HepG2 (cell line): ENCODE results near the gene CHRNA7. TPM values are rescaled to one million over a fixed set of nuclear protein-coding genes. Genes with fewer than 3 reads are reported as not detected.
"Not testable (repeated sequence)": the region's sequence is repeated elsewhere in the genome, so short reads cannot be mapped to it uniquely, and the experiment has no call there.

Experiments used
- ATAC-seq: fragments of 200-7000 bp; cut with Tn5 transposase; 3 replicates; pipeline ENCODE4 v1.9.1; 2020; ENCODE audit warnings: mild to moderate bottlenecking, moderate library complexity
- BruUV-seq: library from RNA; stranded (reverse); fragments of 400-500 nt; replicated peaks from 2 replicates; lab custom pipeline; 2021; lab: Mats Ljungman, UMichigan
- CTCF ChIA-PET: fragments of 300-600 bp; formaldehyde crosslinking; extraction: SDS; loops from one replicate; lab custom pipeline; 2021; ENCODE audit warnings: low total read pairs, inconsistent platforms, low intra/inter-chr PET ratio; lab: Yijun Ruan, JAX
- POLR2A ChIA-PET: fragments of 350-600 bp; sonication (Branson Sonifier 250); formaldehyde crosslinking; loops from one replicate; lab custom pipeline; 2020; ENCODE audit warnings: antibody characterized with exemption, inconsistent platforms; lab: Yijun Ruan, JAX
- DNase-seq: peaks from one replicate; pipeline ENCODE4 v3.0.0-alpha.2; 2015; ENCODE audit warnings: low spot score
- FAIRE-seq: peaks from 3 replicates; lab custom pipeline; 2011; peaks lifted over from hg19 to GRCh38; lab: Jason Lieb, UNC
- H2AFZ ChIP-seq: one replicate; pipeline ENCODE4 v1.6.1; 2011; ENCODE audit warnings: low read length, inconsistent platforms
- H3K27ac ChIP-seq: fragments of 300-600 bp; 3 replicates; pipeline ENCODE4 v1.8.0; 2011; ENCODE audit warnings: mixed run types, mild to moderate bottlenecking, mixed read lengths, low read length, inconsistent platforms; ENCODE audit not compliant: insufficient read depth; ENCODE audit errors: extremely low read length
- H3K27me3 ChIP-seq, 2 experiments: fragments of 200-600 bp in 1 of 2; 2 replicates in 1 of 2; 3 replicates in 1 of 2; pipeline versions ENCODE4 v1.6.0 to v1.8.0; 2011; ENCODE audit warnings: low read length in 2 of 2, mild to moderate bottlenecking in 2 of 2, moderate library complexity in 2 of 2, inconsistent platforms in 1 of 2; ENCODE audit not compliant: insufficient read depth in 2 of 2, control insufficient read depth in 1 of 2
- H3K36me3 ChIP-seq, 2 experiments: fragments of 200-600 bp in 1 of 2; replicated peaks in 1 of 2; 2 replicates in 1 of 2; 3 replicates in 1 of 2; pipeline versions ENCODE4 v1.5.1 to v1.8.0; 2011; ENCODE audit warnings: low read length in 2 of 2, inconsistent platforms in 1 of 2; ENCODE audit not compliant: insufficient read depth in 2 of 2, control insufficient read depth in 1 of 2
- H3K4me1 ChIP-seq: 2 replicates; pipeline ENCODE4 v1.5.1; 2012; ENCODE audit warnings: low read length, inconsistent platforms; ENCODE audit not compliant: insufficient read depth
- H3K4me2 ChIP-seq: 2 replicates; pipeline ENCODE4 v1.6.0; 2011; ENCODE audit warnings: low read depth, low read length, inconsistent platforms
- H3K4me3 ChIP-seq, 3 experiments: fragments of 200-600 bp in 1 of 3; sonication (generic), shearing (Covaris generic) in 1 of 3; replicated peaks in 1 of 3; 2 replicates each; pipeline ENCODE4 v1.5.1; 2011 to 2016; ENCODE audit warnings: low read length in 3 of 3, inconsistent platforms in 2 of 3, low read depth in 2 of 3, mild to moderate bottlenecking in 2 of 3, control low read depth in 1 of 3, mixed read lengths in 1 of 3; ENCODE audit not compliant: insufficient read depth in 1 of 3
- H3K79me2 ChIP-seq: one replicate; pipeline ENCODE4 v1.6.1; 2011; ENCODE audit warnings: low read length, inconsistent platforms; ENCODE audit not compliant: insufficient read depth
- H3K9ac ChIP-seq: 2 replicates; pipeline ENCODE4 v1.6.0; 2011; ENCODE audit warnings: mild to moderate bottlenecking, low read depth, low read length, inconsistent platforms; ENCODE audit not compliant: insufficient read depth
- H3K9me3 ChIP-seq: 2 replicates; pipeline ENCODE4 v1.5.1; 2012; ENCODE audit warnings: mild to moderate bottlenecking, low read length
- H4K20me1 ChIP-seq: 2 replicates; pipeline ENCODE4 v1.6.0; 2011; ENCODE audit warnings: inconsistent platforms, mild to moderate bottlenecking, low read length, moderate library complexity; ENCODE audit not compliant: insufficient read depth
- HNRNPH1 ChIP-seq: fragments of 200-400 bp; formaldehyde crosslinking; optimal IDR thresholded peaks from 2 replicates; pipeline ENCODE3; 2017; ENCODE audit warnings: mild to moderate bottlenecking, low read depth, low read length
- HNRNPK ChIP-seq: fragments of 200-400 bp; formaldehyde crosslinking; IDR thresholded peaks from 2 replicates; pipeline ENCODE4 v1.6.1; 2018; ENCODE audit warnings: low read length, low read depth, moderate library complexity, mild to moderate bottlenecking; ENCODE audit not compliant: poor library complexity, severe bottlenecking
- NFATC3 ChIP-seq: sonication (generic); formaldehyde crosslinking; IDR thresholded peaks from 2 replicates; pipeline ENCODE4 v1.5.1; 2020; ENCODE audit warnings: mild to moderate bottlenecking, missing genetic modification reagents
- SRSF9 ChIP-seq: fragments of 200-400 bp; formaldehyde crosslinking; IDR thresholded peaks from 2 replicates; pipeline ENCODE4 v1.6.1; 2018; ENCODE audit warnings: borderline replicate concordance, mild to moderate bottlenecking, low read depth, low read length; ENCODE audit not compliant: insufficient read depth, poor library complexity, severe bottlenecking
- ZBTB49 ChIP-seq: sonication (generic); formaldehyde crosslinking; IDR thresholded peaks from 2 replicates; pipeline ENCODE4 v1.4.0; 2020; ENCODE audit warnings: missing genetic modification reagents, borderline replicate concordance
- ZKSCAN5 ChIP-seq: sonication (generic); formaldehyde crosslinking; IDR thresholded peaks from 2 replicates; pipeline ENCODE4 v1.5.1; 2020; ENCODE audit warnings: mild to moderate bottlenecking, missing genetic modification reagents
- ZNF597 ChIP-seq: sonication (generic); formaldehyde crosslinking; IDR thresholded peaks from 2 replicates; pipeline ENCODE4 v1.5.0; 2020; ENCODE audit warnings: missing genetic modification reagents
- ZNF768 ChIP-seq: sonication (generic); formaldehyde crosslinking; IDR thresholded peaks from 2 replicates; pipeline ENCODE4 v1.4.0; 2020; ENCODE audit warnings: missing genetic modification reagents
- WGBS: methylation state at CpG from one replicate; pipeline ENCODE4 v1.1.6; 2017; ENCODE audit warnings: low lambda C conversion rate; 5-methylcytosine and 5-hydroxymethylcytosine counted together
- in situ Hi-C: cut with HindIII; loops from 2 replicates; pipeline ENCODE4 v1.10.0; 2017; ENCODE audit warnings: low pct_unique_long_range_greater_than_20kb; ENCODE audit not compliant: extremely low pct_ligation_motif_present
- intact Hi-C: fragments of 100-400 bp; cut with micrococcal nuclease; formaldehyde crosslinking; loops from one replicate; pipeline ENCODE4 v1.10.0; 2022; ENCODE audit not compliant: unreplicated experiment
- polyA plus RNA-seq, 8 experiments: library from polyadenylated mRNA; depleted of rRNA in 3 of 8; stranded (reverse) in 7 of 8; unstranded in 1 of 8; fragments of >200 nt; fragmentation: Illumina TruSeq in 4 of 8; extraction: Trizol in 4 of 8; gene quantifications; 2 replicates each; pipeline versions ENCODE4 v1.2.1 to v1.2.3, GENCODE V29; 2011 to 2016; ENCODE audit warnings: low read depth in 4 of 8, missing spikeins in 1 of 8, mixed read lengths in 1 of 8; ENCODE audit not compliant: insufficient read depth in 1 of 8
- total RNA-seq, 5 experiments: library from RNA; depleted of rRNA; stranded (reverse); fragments of >200 nt; fragmentation: Illumina TruSeq; extraction: Trizol; gene quantifications; 2 replicates each; pipeline ENCODE4 v1.2.3, GENCODE V29; 2016; ENCODE audit warnings: low read depth in 1 of 5

The CHRNA7 gene
- total and polyA plus RNA-seq, 2 of the 13 experiments (the other 11 are each of a cell fraction or from before 2014, with no cell fraction given), result 1.3 to 1.4 TPM

GRCh38 chr15:32198938-32199337 is 168.6 kb downstream of the CHRNA7 start:
- peak; percentile 39 for FAIRE-seq
- in situ Hi-C loops, H3K4me3 ChIP-seq, ATAC-seq, H3K27ac ChIP-seq, H2AFZ ChIP-seq, POLR2A ChIA-PET, H3K9me3 ChIP-seq, DNase-seq, H3K4me2 ChIP-seq, H3K36me3 ChIP-seq, intact Hi-C loops, H3K27me3 ChIP-seq, BruUV-seq, H3K9ac ChIP-seq, H3K79me2 ChIP-seq, H3K4me1 ChIP-seq, H4K20me1 ChIP-seq, CTCF ChIA-PET: not testable (repeated sequence)
- 100% methylated on average over 2 of the region's 5 CpGs for WGBS

- BruUV-seq, CTCF ChIA-PET, intact Hi-C loops, DNase-seq, H3K9ac ChIP-seq, H2AFZ ChIP-seq, H3K4me3 ChIP-seq, H3K4me1 ChIP-seq, POLR2A ChIA-PET, H3K27ac ChIP-seq, ATAC-seq, H3K9me3 ChIP-seq, H3K4me2 ChIP-seq, H3K27me3 ChIP-seq, H3K79me2 ChIP-seq, H3K36me3 ChIP-seq, H4K20me1 ChIP-seq, in situ Hi-C loops, FAIRE-seq: not testable (repeated sequence)
- no CpG with 5 or more reads among the region's 5 CpGs for WGBS
Measured at GRCh38 chr15:32209081-32209480, 178.8 kb downstream of the CHRNA7 start.

- 61% methylated on average over 3 of the region's 3 CpGs for WGBS
- Histone ChIP-seq H3K9ac (no peak overlapping the region), H3K4me3 (no peak overlapping the region), H3K27ac (no peak overlapping the region), H3K4me2 (no peak overlapping the region), H3K36me3 (no peaks in the 10 kb centered on the region), H4K20me1 (no peaks in the 10 kb centered on the region), H2AFZ (no peak overlapping the region), H3K9me3 (peaks cover 16% of the 10 kb centered on the region), H3K27me3 (no peaks in the 10 kb centered on the region), H3K4me1 (no peaks in the 10 kb centered on the region), H3K79me2 (no peaks in the 10 kb centered on the region)
- DNase-seq (no peak), FAIRE-seq (no peak), ATAC-seq (no peak)
- no TSS peak for BruUV-seq
- in situ Hi-C loops (no loop called here), intact Hi-C loops (no loop called here)
- CTCF ChIA-PET, result no interaction called here
- POLR2A ChIA-PET, result no interaction called here
- TF ChIP-seq HNRNPH1 (no peak), HNRNPK (no peak), NFATC3 (CRISPR knock-in tag) (no peak), ZBTB49 (CRISPR knock-in tag) (no peak), ZNF597 (no peak), SRSF9 (no peak), ZKSCAN5 (CRISPR knock-in tag) (no peak), ZNF768 (no peak)
Measured at GRCh38 chr15:32218666-32219065, 188.4 kb downstream of the CHRNA7 start.
